Measurements from ENCODE around the gene LTBP3.

GRCh38 chr11:65497141-65498041 lies 60.8 kb downstream of the LTBP3 start:
- TF ChIP-seq CTCF (IDR thresholded peaks at IDR 0.05; ENCODE audit: insufficient read depth, low read length, poor library complexity, severe bottlenecking) (no peak), EZH2phosphoT487 (conservative IDR thresholded peaks at IDR 0.05; ENCODE audit: low read length) (no peak)
